GM18526 (cell line): ENCODE results near the gene NAV2.

Source experiments
- POLR2A ChIP-seq: IDR thresholded peaks from 3 replicates; pipeline ENCODE4 v1.6.1; 2011; ENCODE audit not compliant: insufficient read length; ENCODE audit errors: extremely low read depth

The NAV2 gene

GRCh38 chr11:20159466-20160381 lies 447.1 kb downstream of the NAV2 start:
- no peak for TF ChIP-seq POLR2A

- no peak for TF ChIP-seq POLR2A
Measured at GRCh38 chr11:20160425-20161229, 448.0 kb downstream of the NAV2 start, which contains the start of gene DBX1. Gene DBX1, minus strand, starts transcription at chr11:20160475. Its CDS starts 151 bp downstream, at chr11:20160324.

- TF ChIP-seq POLR2A = no peak
Measured at GRCh38 chr11:20161230-20161918, 448.7 kb downstream of the NAV2 start.

DNA sequence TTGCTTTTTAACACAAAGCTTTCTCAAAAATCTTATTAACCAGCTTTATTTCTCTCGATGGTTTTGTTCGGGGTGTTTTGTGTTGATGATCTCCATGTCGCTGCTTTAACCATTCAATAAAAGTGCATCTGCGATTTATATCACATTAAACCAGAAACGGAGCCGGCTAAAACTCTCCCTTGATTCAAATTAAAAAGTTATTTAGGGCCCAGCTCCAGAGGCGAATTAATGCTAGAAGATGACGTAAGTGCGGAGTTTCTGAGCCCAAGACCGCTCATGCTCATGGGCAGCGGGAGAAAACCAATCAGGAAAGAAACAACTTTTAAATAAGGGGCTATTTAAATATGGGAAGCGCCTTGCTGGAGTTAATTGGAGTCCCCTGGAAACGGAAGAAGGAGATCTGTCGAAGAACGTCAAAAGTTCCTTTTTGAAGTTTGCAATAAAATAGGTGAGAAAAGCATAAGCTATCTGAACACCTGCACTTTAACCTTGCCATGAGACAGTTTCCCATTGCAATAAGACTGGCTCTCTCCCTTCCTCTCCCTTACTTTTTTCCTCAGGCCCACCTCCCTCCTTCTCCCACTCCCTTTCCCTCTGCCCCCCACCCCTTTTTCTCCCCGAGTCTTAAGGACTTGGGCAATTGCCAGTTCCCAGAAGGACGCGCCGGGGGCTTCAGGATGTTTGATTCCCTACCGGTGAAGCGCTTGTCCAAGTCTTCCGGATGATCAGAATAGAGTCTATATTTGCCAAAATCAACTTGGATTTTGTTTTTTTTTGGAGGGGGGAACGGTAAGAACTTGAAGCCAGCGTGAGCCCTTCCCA lies 449.5 kb downstream of the NAV2 start:
- no peak for TF ChIP-seq POLR2A

GRCh38 chr11:20162824-20163782 lies 450.5 kb downstream of the NAV2 start:
- TF ChIP-seq POLR2A = no peak

DNA sequence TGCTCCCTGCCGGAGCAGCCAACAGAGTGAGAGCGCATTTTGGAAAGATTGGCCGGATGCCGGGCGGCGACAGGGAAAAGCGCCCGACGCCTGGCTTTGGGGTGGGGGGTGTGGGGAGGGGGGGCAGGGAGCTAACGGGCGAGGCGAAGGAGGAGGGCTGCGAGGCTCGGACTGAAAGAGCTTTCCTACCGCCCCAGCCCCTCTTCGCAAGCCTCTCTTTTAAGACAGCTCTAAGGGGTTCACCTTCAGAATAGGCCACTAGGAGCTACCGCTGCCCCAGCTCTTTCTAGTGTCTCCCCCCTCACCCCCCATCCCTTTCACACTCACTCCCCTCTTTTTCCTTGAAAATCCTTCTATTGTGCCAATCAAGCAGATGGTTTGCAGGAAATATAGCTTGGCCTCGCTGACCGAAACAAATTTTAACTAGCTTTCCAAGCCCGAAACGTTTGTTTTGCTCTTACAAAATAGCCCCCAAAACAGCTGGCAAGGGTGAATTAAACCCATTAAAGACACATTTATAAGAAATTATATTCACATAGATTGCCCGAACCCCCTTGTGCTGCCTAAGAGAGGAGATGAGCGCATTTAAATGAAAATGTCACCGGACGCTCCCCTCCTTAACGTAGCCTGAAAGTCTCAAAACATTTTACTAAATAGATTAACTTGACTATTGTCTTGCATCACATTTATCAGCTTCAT lies 451.3 kb downstream of the NAV2 start:
- TF ChIP-seq POLR2A = no peak
